Spleen (tissue), 11 donors: ENCODE results near the gene FAM120A. TPM values are rescaled to one million over a fixed set of nuclear protein-coding genes. Genes with fewer than 3 reads are reported as not detected.

Source experiments
- DNase-seq: peaks from one replicate; pipeline ENCODE4 v3.0.0-alpha.2; 2020
- H3K27ac ChIP-seq, 8 donors: fragments of 200-600 bp; sonication (generic) in 7 of 8; 1 replicate in 4 of 8; 2 replicates in 4 of 8; pipeline versions ENCODE4 v1.5.0 to v1.8.0; 2016 to 2021; ENCODE audit warnings: inconsistent platforms in 4 of 8, mild to moderate bottlenecking in 4 of 8, moderate library complexity in 1 of 8
- H3K27me3 ChIP-seq, 7 donors: fragments of 200-600 bp; sonication (generic) in 6 of 7; replicated peaks in 1 of 7; 1 replicate in 4 of 7; 2 replicates in 3 of 7; pipeline versions ENCODE4 v1.5.0 to v1.8.0; 2016 to 2021; ENCODE audit warnings: inconsistent platforms in 3 of 7, mild to moderate bottlenecking in 1 of 7
- H3K36me3 ChIP-seq, 6 donors: fragments of 200-600 bp; sonication (generic) in 5 of 6; 1 replicate in 4 of 6; 2 replicates in 2 of 6; pipeline versions ENCODE4 v1.5.0 to v1.8.0; 2016 to 2021; ENCODE audit warnings: inconsistent platforms in 2 of 6
- H3K4me1 ChIP-seq, 6 donors: fragments of 200-600 bp; sonication (generic) in 5 of 6; 1 replicate in 3 of 6; 2 replicates in 3 of 6; pipeline versions ENCODE4 v1.5.0 to v1.8.0; 2016 to 2021; ENCODE audit warnings: inconsistent platforms in 3 of 6
- H3K4me3 ChIP-seq, 8 donors: fragments of 200-600 bp; sonication (generic) in 7 of 8; 1 replicate in 4 of 8; 2 replicates in 4 of 8; pipeline versions ENCODE4 v1.5.0 to v1.8.0; 2016 to 2021; ENCODE audit warnings: inconsistent platforms in 4 of 8, mild to moderate bottlenecking in 4 of 8, moderate library complexity in 2 of 8
- H3K9me3 ChIP-seq, 8 donors: fragments of 200-600 bp; sonication (generic) in 7 of 8; 1 replicate in 4 of 8; 2 replicates in 4 of 8; pipeline versions ENCODE4 v1.5.0 to v1.8.0; 2016 to 2021; ENCODE audit warnings: inconsistent platforms in 4 of 8
- POLR2A ChIP-seq, 3 donors: fragments of 450-650 bp; IDR thresholded peaks; one replicate each; pipeline ENCODE4 v1.5.1; 2017; ENCODE audit warnings: antibody characterized with exemption in 3 of 3, mild to moderate bottlenecking in 1 of 3
- POLR2AphosphoS5 ChIP-seq, 3 donors: sonication (generic); formaldehyde crosslinking; IDR thresholded peaks; one replicate each; pipeline ENCODE4 v1.5.1; 2017; ENCODE audit warnings: antibody characterized with exemption in 3 of 3
- WGBS, 5 donors: extraction: QIAGEN DNeasy Blood & Tissue Kit in 3 of 5; methylation state at CpG; one replicate each; pipeline versions ENCODE4 v1.1.5 to v1.1.7; 2013 to 2018; 5-methylcytosine and 5-hydroxymethylcytosine counted together
- intact Hi-C: fragments of 100-400 bp; cut with DNase I; formaldehyde crosslinking; loops from one replicate; pipeline ENCODE4 v1.15.0; 2023; ENCODE audit warnings: low total_unique reads
- polyA plus RNA-seq, 3 donors: library from polyadenylated mRNA; stranded (reverse); fragments of 200-250 nt; gene quantifications; one replicate each; pipeline ENCODE4 v1.2.1, GENCODE V29; 2013
- total RNA-seq, 7 donors: library from RNA; depleted of rRNA in 3 of 7; stranded (reverse); fragments of >200 nt in 3 of 7; fragmentation: NEBNext Ultra II Directional in 4 of 7; extraction: Animal tissue kit (Norgen Biotek cat#: 25700) in 4 of 7; gene quantifications; one replicate each; pipeline versions ENCODE4 v1.1.0 to v1.2.1, GENCODE V29; 2016 to 2021
- TF ChIP-seq, protein P1 (sequence below), 11 experiments: fragments of 200-600 bp in 7 of 11; fragments of 450-650 bp in 4 of 11; sonication (generic) in 4 of 11; IDR thresholded peaks in 8 of 11; conservative IDR thresholded peaks in 3 of 11; 1 replicate in 7 of 11; 2 replicates in 4 of 11; pipeline versions ENCODE4 v1.4.0 to v1.8.0; 2016 to 2021; ENCODE audit warnings: antibody characterized with exemption in 11 of 11, inconsistent platforms in 4 of 11, mild to moderate bottlenecking in 1 of 11
- donor health status: healthy with polysubstance abuse.
- donor health status: DM: no; HTN: no; CAD: no; lungs with moderate emphysema.
- donor health status: DM: no; HTN: no; CAD: no.
- donor health status: Bipolar disorder and iron deficiency.
- donor health status: healthy.
- donor health status: DM: no; HTN: no; CAD: no.
- donor health status: DM: yes; HTN: yes; CAD: no.

Gene FAM120A
- total and polyA plus RNA-seq, 10 donors, result 33.0 to 116 (median 102) TPM

DNA sequence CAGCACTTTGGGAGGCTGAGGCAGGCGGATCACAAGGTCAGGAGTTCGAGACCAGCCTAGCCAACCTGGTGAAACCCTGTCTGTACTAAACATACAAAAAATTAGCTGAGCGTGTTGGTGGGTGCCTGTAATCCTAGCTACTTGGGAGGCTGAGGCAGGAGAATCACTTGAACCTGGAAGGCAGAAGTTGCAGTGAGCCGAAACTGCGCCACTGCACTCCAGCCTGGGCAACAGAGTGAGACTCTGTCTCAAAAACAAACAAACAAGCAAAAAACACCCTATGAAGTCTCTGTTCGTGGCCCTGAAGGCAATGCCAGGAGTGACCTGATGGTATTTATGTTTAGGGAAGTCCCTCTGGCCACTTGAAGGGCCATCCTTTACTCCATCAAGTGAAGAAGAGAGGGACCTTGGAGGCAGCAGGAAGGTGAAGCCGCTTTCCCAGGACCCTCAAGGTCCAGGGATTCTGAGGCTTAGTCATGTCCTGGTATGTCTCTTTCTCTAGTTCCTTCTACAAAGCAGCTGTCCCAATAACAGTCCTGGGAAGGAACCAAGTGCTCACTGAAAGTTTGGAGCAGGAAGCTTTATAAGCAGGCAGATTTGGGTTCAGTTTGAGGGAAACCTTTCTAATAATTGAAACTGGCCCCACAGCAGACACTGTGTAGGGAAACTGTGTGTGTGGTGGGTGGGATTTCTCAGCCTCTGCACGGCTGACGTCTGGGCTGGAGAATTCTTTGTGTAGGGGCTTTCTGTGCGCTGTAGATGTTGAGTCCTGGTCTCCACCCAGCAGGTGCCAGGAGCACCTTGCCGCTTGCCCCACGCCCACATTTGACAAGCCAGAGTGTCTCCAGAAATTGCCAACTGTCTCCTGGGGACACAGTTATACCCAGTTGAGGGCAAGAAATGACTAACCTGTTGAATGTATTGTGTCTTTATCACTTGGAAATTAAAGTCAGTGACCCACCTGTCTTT, 137.4 kb downstream of the FAM120A start:
- TF ChIP-seq, protein P1, sequence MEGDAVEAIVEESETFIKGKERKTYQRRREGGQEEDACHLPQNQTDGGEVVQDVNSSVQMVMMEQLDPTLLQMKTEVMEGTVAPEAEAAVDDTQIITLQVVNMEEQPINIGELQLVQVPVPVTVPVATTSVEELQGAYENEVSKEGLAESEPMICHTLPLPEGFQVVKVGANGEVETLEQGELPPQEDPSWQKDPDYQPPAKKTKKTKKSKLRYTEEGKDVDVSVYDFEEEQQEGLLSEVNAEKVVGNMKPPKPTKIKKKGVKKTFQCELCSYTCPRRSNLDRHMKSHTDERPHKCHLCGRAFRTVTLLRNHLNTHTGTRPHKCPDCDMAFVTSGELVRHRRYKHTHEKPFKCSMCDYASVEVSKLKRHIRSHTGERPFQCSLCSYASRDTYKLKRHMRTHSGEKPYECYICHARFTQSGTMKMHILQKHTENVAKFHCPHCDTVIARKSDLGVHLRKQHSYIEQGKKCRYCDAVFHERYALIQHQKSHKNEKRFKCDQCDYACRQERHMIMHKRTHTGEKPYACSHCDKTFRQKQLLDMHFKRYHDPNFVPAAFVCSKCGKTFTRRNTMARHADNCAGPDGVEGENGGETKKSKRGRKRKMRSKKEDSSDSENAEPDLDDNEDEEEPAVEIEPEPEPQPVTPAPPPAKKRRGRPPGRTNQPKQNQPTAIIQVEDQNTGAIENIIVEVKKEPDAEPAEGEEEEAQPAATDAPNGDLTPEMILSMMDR (IDR thresholded peaks at IDR 0.05 in 8 of 11, conservative IDR thresholded peaks at IDR 0.05 in 3 of 11), result no peak
- no peak for TF ChIP-seq POLR2AphosphoS5 (IDR thresholded peaks at IDR 0.05)
- TF ChIP-seq POLR2A (IDR thresholded peaks at IDR 0.05), result no peak
- Histone ChIP-seq H3K36me3 (no peaks in the 10 kb centered on the region), H3K4me1 (peaks cover 11 to 83% (median 48%) of the 10 kb centered on the region in 6 donors), H3K4me3 (no peak overlapping the region), H3K27me3 (no peaks in the 10 kb centered on the region), H3K9me3 (peaks cover 0 to 8% (median 3%) of the 10 kb centered on the region in 8 donors), H3K27ac (peak overlapping the region in 6 of 8 donors; percentile 20 to 60 (median 36))
- intact Hi-C loops, result no loop called here
- no peak for DNase-seq
- 75 to 87% (median 83%) methylated on average over 11 to 12 of the region's 12 CpGs for WGBS, 5 donors

DNA sequence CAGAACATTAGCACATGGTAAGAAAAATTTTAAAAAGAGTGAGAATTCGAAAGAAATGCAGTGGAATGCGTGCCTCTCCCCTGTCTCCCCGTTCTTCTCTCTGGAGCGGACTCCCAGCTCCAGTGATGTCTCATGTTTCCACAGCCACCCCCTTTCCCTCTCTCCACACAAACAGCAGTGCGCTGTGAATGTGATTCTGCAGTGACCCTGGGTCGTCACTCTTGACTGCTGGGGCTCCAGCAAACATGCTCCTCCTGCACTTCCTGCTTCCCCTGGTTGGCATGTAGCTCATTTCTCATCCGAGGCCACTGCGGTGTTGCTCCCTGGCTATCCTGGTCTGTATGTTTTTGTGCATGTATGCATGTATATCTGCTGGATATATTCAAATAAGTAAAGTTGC, 138.2 kb downstream of the FAM120A start:
- H3K9me3 ChIP-seq, result peaks cover 0 to 1% (median 0%) of the 10 kb centered on the region in 8 donors
- peak; percentile 71 for DNase-seq
- peak overlapping the region in 5 of 8 donors; percentile 22 to 60 (median 48) for H3K27ac ChIP-seq
- TF ChIP-seq POLR2AphosphoS5 (IDR thresholded peaks at IDR 0.05) (peak in 2 of 3 donors; percentile 42 to 54), POLR2A (IDR thresholded peaks at IDR 0.05) (no peak)
- no peaks in the 10 kb centered on the region for H3K36me3 ChIP-seq
- 41 to 52% (median 43%) methylated on average over 8 of the region's 8 CpGs for WGBS, 5 donors
- no peaks in the 10 kb centered on the region for H3K27me3 ChIP-seq
- H3K4me1 ChIP-seq, result peaks cover 11 to 90% (median 53%) of the 10 kb centered on the region in 6 donors
- intact Hi-C loops, result no loop called here
- no peak overlapping the region for H3K4me3 ChIP-seq

DNA sequence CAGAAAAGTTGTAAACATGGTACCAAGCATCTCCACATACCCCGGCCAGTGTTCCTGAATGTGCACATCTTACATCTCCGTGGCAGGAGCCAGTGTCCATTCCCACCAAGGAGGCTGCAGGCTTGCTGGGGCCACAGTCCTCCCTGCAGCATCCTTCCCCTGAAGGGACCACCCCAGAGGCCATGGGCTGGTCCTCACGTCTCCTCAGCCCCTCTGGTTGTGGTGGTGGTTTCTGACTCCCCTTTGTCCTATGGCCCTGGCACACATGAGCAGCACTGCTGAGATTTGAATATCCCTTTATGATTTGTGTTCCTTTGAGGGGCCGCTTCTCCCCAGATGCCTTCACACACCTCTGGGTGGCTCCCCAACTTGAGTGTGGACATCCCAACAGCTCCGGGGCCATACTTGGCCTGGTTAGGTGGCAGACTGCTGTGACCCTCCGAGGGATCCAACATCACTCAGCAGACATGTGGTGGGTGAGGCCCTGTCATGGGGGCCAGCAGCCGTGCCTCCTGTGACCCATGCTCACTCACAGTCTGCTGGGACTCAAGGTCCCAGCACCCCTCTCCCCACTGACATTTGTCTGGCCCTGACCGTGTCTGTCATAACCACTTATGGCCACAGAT, 139.2 kb downstream of the FAM120A start:
- intact Hi-C loops, result no loop called here
- 76 to 83% (median 82%) methylated on average over 8 of the region's 8 CpGs for WGBS, 5 donors
- TF ChIP-seq, protein P1 (IDR thresholded peaks at IDR 0.05 in 8 of 11, conservative IDR thresholded peaks at IDR 0.05 in 3 of 11), result no peak
- no peak for TF ChIP-seq POLR2AphosphoS5 (IDR thresholded peaks at IDR 0.05)
- no peak for TF ChIP-seq POLR2A (IDR thresholded peaks at IDR 0.05)
- peaks cover 0 to 4% (median 0%) of the 10 kb centered on the region in 6 donors for H3K36me3 ChIP-seq
- no peak overlapping the region for H3K4me3 ChIP-seq
- H3K9me3 ChIP-seq, result no peaks in the 10 kb centered on the region
- DNase-seq, result no peak
- H3K27ac ChIP-seq, result peak overlapping the region in 5 of 8 donors; percentile 3 to 60 (median 32)
- no peaks in the 10 kb centered on the region for H3K27me3 ChIP-seq
- H3K4me1 ChIP-seq, result peaks cover 14 to 98% (median 54%) of the 10 kb centered on the region in 6 donors

DNA sequence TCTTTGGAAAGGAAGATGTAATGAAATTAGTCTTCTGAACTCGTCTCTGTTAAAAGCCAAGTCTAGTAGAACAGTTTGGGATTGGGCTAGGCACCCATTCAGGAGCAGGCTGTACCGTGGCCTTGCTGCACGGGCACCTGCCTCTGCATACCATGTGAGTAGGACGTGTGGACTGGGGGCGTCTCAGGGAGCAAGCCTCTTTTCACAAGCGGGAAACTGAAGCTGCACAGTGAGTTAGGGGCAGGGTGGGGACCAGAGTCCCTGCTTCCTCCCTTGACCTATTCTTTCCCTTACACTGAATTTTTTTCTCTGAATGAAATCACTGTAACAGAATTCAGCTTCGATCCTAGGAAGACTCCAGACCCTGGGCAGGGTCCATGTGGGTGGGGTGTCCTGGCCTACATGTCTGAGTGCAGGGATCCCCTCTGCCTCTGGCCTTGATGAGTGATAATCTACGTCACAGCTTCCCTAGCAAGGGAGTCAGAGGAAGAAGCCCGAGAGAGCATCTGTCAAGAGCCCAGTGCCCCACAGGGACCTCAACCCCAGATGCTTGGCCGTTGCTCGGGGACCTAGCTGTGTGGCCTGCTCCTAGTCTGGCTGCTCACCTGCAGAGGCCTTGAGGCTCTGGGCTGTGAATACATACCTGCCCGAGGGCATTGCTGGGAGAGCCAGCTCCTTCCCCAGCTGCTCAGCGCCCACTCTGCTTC, 140.0 kb downstream of the FAM120A start:
- WGBS, 5 donors, result 58 to 87% (median 72%) methylated on average over 13 of the region's 13 CpGs

More for the DNA sequence above, 140.0 kb downstream of the FAM120A start:
- no peak for DNase-seq
- H3K27ac ChIP-seq, result peak overlapping the region in 6 of 8 donors; percentile 3 to 60 (median 29)
- TF ChIP-seq POLR2A (IDR thresholded peaks at IDR 0.05), result no peak
- TF ChIP-seq POLR2AphosphoS5 (IDR thresholded peaks at IDR 0.05), result peak in 1 of 3 donors; percentile 17
- TF ChIP-seq, protein P1 (IDR thresholded peaks at IDR 0.05 in 8 of 11, conservative IDR thresholded peaks at IDR 0.05 in 3 of 11), result no peak
- H3K4me3 ChIP-seq, result no peak overlapping the region
- H3K9me3 ChIP-seq, result no peaks in the 10 kb centered on the region
- peaks cover 14 to 98% (median 58%) of the 10 kb centered on the region in 6 donors for H3K4me1 ChIP-seq
- no peaks in the 10 kb centered on the region for H3K27me3 ChIP-seq
- intact Hi-C loops, result no loop called here
- H3K36me3 ChIP-seq, result peaks cover 0 to 4% (median 0%) of the 10 kb centered on the region in 6 donors
